Mononuclear cell (primary cell): Measurements from ENCODE around the gene KNDC1. TPM values are rescaled to one million over a fixed set of nuclear protein-coding genes. Genes with fewer than 3 reads are reported as not detected.

Experiments used
- H3K27me3 ChIP-seq: 2 replicates; pipeline ENCODE4 v1.6.0; 2011; ENCODE audit warnings: low read length, control low read depth; ENCODE audit not compliant: insufficient read depth
- H3K4me1 ChIP-seq: 2 replicates; pipeline ENCODE4 v1.5.1; 2011; ENCODE audit warnings: mild to moderate bottlenecking, low read length, control low read depth; ENCODE audit not compliant: insufficient read depth
- H3K4me3 ChIP-seq: 2 replicates; pipeline ENCODE4 v1.5.1; 2011; ENCODE audit warnings: mild to moderate bottlenecking, low read length, moderate library complexity
- H3K9me3 ChIP-seq: 2 replicates; pipeline ENCODE4 v1.5.1; 2011; ENCODE audit warnings: low read depth, mild to moderate bottlenecking, control low read depth, low read length
- total RNA-seq: library from RNA; depleted of rRNA; stranded (reverse); fragments of >200 nt; gene quantifications from one replicate; pipeline ENCODE4 v1.2.3, GENCODE V29; 2012

The KNDC1 gene
- total RNA-seq, 1 donor, result 0.94 TPM

DNA sequence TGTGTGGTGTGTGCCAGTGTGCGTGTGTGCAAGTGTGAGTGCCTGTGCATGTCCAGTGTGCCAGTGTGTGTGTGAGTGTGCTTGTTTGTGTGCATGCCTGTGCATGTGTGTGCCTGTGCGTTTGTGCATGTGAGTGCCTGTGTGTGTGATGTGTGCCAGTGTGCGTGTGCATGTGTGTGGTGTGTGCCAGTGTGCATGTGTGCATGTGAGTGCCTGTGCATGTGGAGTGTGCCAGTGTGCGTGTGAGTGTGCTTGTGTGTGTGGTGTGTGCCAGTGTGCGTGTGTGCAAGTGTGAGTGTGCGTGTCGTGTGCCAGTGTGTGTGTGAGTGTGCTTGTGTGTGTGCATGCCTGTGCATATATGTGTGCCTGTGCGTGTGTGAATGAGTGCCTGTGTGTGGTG lies 38.5 kb upstream of the KNDC1 start:
- Histone ChIP-seq H3K27me3 (no peaks in the 10 kb centered on the region), H3K4me1 (no peaks in the 10 kb centered on the region), H3K4me3 (no peak overlapping the region), H3K9me3 (no peaks in the 10 kb centered on the region)

- Histone ChIP-seq H3K27me3 (no peaks in the 10 kb centered on the region), H3K4me1 (no peaks in the 10 kb centered on the region), H3K9me3 (no peaks in the 10 kb centered on the region), H3K4me3 (no peak overlapping the region)
Measured at GRCh38 chr10:133122171-133122935, 37.7 kb upstream of the KNDC1 start.

DNA sequence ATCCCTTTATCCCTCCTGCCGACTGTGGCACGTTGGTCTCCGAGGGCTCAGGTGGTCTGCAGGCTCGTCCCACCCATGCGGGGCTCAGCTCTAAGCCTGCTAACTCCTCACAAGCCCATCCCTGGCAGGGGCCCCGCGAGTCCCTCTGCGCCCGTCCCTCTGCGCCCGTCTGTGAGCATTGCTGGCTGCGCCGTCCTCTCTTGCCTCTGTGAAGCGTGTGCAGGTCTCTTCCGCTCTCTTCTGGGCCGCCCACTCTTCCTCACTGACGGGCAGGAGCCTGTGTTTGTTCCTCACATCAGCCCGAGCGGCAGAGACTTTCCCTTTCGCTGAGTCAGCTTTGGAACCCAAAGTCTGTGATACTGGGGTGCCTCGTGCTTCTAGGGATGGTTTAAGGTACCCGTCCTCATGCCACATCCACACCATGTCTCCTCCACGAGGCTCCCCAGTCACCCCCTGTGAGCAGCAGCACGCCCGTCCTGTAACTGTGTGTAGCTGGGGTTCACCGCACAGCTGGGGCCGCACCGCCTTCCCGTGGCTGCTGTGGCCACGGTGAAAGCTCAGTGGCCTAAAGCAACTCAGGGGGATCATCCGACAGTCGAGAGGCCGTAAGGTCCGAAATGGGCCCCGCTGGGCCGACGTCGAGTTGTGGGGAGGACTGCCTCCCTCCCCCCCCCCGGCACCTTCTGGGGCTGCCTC lies 36.8 kb upstream of the KNDC1 start:
- no peaks in the 10 kb centered on the region for H3K4me1 ChIP-seq

GRCh38 chr10:133123746-133124356 lies 36.2 kb upstream of the KNDC1 start:
- H3K4me1 ChIP-seq, result no peaks in the 10 kb centered on the region
- H3K4me3 ChIP-seq, result no peak overlapping the region
- H3K27me3 ChIP-seq, result no peaks in the 10 kb centered on the region
- no peaks in the 10 kb centered on the region for H3K9me3 ChIP-seq

More for the DNA sequence above, 36.8 kb upstream of the KNDC1 start:
- H3K9me3 ChIP-seq, result no peaks in the 10 kb centered on the region
- no peak overlapping the region for H3K4me3 ChIP-seq
- H3K27me3 ChIP-seq, result no peaks in the 10 kb centered on the region

- Histone ChIP-seq H3K4me3 (no peak overlapping the region), H3K27me3 (no peaks in the 10 kb centered on the region)
Measured at GRCh38 chr10:133124357-133125211, 35.4 kb upstream of the KNDC1 start.

DNA sequence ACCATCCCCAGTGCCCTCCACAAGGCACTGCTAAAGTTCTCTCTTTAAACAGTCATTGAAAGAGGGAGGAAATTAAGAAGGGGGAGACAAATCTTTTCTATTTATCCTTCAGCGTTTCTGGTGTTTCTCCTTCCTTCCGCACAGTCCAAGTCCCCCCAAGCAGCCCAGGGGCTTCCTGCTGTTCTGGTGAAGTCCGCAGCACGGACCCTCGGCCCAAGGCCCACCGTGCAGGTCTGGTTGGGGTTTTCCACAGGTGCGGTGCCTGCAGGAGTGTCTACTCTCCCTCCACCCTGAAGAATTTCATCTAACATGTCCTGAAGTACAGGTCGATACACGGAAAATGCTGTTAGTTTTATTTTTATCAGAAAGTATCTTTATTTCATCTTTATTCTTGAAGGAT lies 34.1 kb upstream of the KNDC1 start:
- Histone ChIP-seq H3K4me3 (no peak overlapping the region), H3K9me3 (no peaks in the 10 kb centered on the region), H3K4me1 (no peaks in the 10 kb centered on the region), H3K27me3 (no peaks in the 10 kb centered on the region)

More at GRCh38 chr10:133124357-133125211, 35.4 kb upstream of the KNDC1 start:
- H3K4me1 ChIP-seq, result no peaks in the 10 kb centered on the region
- no peaks in the 10 kb centered on the region for H3K9me3 ChIP-seq

DNA sequence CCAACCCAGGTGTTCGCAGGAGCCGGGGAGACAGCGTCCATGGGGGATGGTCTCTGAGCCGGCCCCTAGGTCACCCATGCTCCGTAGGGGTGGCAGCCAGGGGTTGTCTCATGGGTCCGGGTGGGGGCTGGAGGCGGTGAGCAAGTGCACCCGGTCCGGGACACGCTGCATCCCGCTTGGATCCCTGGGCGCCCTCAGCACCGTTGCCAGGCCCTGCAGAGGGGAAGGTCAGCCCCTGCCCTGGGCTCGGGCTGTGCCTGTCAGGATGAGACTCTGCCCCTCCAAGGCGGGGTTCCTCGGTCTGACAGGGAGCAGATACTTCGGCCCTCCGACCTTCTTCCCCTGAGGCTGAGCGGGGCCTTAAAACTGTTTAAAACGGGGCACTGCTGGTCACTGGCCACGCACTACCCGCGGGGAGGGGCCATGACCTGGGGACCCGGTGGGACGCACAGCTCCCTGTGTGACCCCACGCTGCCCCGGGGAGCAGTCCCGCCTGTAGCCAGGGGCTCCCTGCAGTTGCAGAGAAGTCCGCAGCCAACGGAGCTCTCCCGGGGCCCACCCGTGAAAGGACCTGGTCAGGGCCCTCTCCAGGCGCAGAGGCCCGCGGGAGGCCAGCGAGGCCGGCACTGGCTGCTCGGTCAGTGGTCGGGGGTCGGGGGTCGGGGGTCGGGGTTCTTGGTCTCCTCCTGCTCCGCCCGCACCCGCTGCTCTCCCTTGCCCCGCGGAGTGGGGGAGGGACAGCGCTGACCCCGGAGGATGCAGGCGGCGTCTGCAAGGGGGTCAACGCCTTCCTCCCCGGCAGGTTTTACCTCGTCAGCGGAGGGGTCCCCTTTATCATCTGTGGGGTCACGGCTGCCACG lies 33.4 kb upstream of the KNDC1 start:
- H3K4me1 ChIP-seq, result no peaks in the 10 kb centered on the region
- H3K27me3 ChIP-seq, result no peaks in the 10 kb centered on the region
- no peak overlapping the region for H3K4me3 ChIP-seq
- H3K9me3 ChIP-seq, result no peaks in the 10 kb centered on the region

DNA sequence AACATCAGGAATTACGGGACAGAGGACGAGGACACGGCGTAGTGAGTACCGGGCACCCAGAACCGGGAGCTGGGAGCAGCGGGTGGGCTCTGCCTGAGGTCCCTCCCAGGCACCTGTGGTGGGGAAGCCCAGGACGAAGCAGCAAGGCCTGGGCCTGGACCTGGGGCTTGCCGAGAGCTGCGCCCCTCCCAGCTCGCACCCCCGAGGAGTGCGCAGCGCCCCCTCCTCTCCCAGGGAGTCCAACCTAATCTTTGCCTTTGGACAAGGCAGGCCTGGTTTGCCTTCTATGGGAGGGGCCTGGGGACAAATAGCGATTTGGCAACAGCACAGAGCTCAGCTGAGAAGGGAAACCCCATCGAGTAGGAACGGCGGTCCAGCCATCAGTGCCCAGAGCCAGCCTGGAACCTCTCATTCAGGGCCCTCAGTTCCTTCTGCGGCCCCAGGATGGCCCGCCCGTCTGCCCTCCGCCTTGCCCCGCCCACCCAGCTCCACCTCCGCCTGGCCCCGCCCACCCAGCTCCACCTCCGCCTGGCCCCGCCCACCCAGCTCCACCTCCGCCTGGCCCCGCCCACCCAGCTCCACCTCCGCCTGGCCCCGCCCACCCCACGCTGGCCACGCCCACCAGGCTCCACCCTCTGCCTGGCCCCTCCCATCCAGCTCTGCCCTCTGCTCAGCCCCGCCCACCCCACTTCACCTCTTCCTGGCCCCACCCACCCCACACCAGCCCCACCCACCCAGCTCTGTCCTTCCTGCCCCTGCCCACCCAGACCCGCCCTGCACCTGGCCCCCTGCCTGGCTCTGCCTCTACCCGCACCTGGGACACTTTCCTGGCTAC lies 32.5 kb upstream of the KNDC1 start:
- no peaks in the 10 kb centered on the region for H3K4me1 ChIP-seq
- no peaks in the 10 kb centered on the region for H3K9me3 ChIP-seq
- H3K4me3 ChIP-seq, result no peak overlapping the region
- H3K27me3 ChIP-seq, result no peaks in the 10 kb centered on the region

DNA sequence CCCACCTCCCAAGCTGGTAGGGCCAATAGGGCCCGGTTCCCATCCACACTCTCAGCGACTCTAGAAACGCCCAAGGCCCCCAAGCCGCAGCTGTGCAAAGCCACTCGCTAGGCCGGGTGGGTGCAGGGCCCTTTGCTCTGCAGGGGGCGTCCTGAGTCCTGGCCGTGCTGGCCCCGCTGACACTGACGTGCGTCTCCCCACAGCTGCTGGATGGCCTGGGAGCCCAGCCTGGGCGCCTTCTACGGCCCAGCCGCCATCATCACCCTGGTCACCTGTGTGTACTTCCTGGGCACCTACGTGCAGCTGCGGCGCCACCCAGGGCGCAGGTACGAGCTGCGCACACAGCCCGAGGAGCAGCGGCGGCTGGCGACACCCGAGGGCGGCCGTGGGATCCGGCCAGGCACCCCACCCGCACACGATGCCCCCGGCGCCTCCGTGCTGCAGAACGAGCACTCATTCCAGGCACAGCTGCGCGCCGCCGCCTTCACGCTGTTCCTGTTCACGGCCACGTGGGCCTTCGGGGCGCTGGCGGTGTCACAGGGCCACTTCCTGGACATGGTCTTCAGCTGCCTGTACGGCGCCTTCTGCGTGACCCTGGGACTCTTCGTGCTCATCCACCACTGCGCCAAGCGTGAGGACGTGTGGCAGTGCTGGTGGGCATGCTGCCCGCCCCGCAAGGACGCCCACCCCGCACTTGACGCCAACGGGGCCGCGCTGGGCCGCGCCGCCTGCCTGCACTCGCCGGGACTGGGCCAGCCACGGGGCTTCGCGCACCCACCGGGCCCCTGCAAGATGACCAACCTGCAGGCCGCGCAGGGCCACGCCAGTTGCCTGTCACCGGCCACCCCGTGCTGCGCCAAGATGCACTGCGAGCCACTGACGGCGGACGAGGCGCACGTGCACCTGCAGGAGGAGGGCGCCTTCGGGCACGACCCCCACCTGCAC lies 31.6 kb upstream of the KNDC1 start:
- Histone ChIP-seq H3K4me1 (no peaks in the 10 kb centered on the region), H3K4me3 (no peak overlapping the region), H3K27me3 (no peaks in the 10 kb centered on the region), H3K9me3 (no peaks in the 10 kb centered on the region)

GRCh38 chr10:133129071-133129858 lies 30.8 kb upstream of the KNDC1 start:
- H3K9me3 ChIP-seq, result no peaks in the 10 kb centered on the region
- H3K4me1 ChIP-seq, result no peaks in the 10 kb centered on the region
- H3K4me3 ChIP-seq, result no peak overlapping the region
- no peaks in the 10 kb centered on the region for H3K27me3 ChIP-seq

DNA sequence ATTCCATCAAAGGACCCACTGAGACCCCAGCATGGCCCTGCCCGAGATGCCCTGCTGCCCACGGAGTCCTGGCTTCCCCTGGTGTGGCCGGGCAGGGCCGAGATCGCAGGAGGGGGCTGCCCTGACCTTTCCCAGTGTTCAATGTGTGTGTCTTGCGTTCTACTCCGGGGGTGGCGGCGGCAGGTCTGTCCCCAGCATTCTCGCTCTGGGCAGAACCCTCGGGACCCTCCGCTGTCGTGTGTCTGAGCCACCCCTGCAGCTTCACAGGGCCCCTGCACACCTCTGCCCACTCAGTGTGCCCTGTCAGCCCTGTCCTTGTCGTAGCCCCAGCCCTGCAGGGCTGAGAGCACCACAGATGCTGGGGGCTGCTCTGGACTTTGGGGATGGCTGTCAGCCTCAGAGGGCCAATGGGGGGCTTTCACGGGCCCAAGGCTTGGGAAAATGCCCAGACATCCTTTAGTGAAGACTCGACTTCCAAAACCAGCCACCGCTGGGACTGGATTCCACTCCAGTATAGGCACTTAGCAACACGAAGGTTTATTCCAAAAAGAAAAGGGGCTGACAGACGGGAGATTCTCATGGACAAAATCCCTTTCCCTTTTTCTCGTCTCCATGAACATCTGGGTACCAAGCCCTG lies 30.0 kb upstream of the KNDC1 start:
- H3K4me3 ChIP-seq, result no peak overlapping the region
- no peaks in the 10 kb centered on the region for H3K9me3 ChIP-seq
- no peaks in the 10 kb centered on the region for H3K4me1 ChIP-seq
- no peaks in the 10 kb centered on the region for H3K27me3 ChIP-seq

DNA sequence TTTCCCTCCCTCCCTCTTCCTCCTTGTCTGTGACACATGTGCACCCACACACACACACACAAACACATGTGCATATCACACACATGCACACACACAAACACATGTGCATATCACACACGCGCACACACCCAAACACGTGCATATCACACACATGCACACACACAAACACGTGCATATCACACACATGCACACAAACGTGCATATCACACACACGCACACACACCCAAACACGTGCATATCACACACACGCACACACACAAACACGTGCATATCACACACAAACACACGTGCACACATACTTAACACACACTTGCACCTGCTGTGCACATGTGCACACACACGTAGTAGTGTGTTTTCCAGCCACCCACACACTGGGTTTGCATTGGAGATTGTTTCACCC lies 29.4 kb upstream of the KNDC1 start:
- H3K27me3 ChIP-seq, result no peaks in the 10 kb centered on the region
- H3K4me1 ChIP-seq, result no peaks in the 10 kb centered on the region
- no peaks in the 10 kb centered on the region for H3K9me3 ChIP-seq
- no peak overlapping the region for H3K4me3 ChIP-seq
